LoVo (cell line): ENCODE results near the gene TRIM32.

ENCODE experiments used
- DNase-seq: peaks from one replicate; pipeline ENCODE4 v3.0.0-alpha.2; 2016; ENCODE audit warnings: low spot score

The TRIM32 gene, protein sequence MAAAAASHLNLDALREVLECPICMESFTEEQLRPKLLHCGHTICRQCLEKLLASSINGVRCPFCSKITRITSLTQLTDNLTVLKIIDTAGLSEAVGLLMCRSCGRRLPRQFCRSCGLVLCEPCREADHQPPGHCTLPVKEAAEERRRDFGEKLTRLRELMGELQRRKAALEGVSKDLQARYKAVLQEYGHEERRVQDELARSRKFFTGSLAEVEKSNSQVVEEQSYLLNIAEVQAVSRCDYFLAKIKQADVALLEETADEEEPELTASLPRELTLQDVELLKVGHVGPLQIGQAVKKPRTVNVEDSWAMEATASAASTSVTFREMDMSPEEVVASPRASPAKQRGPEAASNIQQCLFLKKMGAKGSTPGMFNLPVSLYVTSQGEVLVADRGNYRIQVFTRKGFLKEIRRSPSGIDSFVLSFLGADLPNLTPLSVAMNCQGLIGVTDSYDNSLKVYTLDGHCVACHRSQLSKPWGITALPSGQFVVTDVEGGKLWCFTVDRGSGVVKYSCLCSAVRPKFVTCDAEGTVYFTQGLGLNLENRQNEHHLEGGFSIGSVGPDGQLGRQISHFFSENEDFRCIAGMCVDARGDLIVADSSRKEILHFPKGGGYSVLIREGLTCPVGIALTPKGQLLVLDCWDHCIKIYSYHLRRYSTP

GRCh38 chr9:116687074-116687753, at the start of gene TRIM32:
TSS of gene TRIM32 (plus strand) at chr9:116687305. CDS start at chr9:116697743, 10,438 bp downstream.
- peak; percentile 87 for DNase-seq

GRCh38 chr9:116639251-116639741, 47.8 kb upstream of the TRIM32 start:
- DNase-seq: no peak

DNA sequence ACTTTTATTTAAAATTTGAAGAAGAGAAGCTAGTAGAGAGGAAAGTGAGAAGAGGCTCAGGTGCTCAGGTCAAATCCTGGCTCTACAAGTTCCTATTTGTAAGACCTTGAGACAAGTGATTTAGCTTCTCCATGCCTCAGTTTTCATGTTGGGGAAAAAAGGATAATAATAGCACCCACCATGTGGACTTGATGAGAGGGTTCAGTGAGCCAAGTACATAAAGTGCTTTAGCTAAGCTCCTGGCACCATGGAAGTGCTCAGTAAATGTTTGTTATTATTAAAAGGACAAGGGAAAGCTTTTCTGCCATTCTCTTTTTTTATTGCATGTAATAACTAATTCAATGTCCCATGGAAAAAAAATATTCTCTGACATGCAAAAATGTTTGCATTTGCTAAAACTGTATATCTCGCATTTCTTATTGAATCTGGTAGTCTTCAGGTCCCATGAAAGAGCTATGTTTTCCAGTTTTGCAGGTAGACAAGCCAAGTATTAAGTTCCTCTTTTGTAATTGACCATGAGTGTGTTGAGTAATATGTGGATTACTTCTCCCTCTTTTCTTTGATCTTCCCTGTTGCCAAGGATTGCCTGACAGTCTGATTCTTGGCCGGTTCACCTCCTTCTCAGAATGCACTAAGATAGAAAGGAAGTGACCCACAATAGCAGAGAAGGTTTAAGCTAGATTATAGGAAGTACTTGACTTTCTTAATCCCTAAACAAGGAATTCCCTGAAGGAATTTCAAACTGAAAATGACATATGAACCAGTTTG, 45.6 kb upstream of the TRIM32 start:
- DNase-seq: no peak

DNA sequence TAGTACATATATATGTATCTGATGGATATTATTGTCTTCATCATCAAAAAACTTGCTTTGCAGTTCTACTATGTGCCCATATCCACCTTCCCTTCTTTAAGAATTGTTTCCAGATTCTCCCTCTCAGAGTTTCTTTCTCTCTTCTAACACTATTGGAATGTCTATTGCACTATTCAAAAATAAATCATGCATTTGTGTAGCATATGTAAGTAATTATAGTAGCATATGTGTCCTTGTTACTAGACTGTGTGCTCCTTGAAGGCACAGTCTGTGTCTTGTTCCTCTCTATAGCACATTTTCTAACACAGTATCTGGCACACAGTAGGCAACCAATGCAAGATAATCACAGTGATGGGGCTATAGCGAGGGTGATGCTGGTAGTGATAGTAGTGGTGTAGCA, 43.4 kb upstream of the TRIM32 start:
- DNase-seq: no peak

DNA sequence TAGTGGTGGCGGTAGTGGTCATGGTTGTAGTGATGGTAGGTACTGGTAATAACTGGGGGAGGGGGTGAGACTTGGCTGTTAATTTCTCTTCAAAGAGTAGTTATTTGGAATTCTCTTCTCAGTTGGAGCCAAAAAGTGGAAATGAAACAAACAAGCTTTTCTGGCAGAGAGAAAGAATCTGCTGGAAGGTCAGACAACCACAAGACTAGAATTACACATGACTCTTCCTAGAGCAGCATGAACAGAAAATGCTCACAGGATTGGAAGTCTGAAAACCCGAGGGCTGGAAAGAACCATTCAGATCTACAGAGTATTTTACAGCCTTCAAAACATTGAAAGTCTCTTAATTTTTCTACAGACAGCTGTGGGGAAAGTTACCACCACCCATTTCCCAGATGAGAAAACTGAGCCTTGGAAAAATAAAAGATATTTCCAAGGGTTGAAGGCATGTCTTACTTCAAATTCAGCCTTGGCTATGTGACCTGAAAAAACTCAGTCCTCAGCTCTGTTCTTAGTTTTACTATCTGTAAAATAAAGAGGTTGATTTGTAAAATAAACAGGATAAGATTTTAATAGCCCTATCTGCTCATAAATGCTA, 42.9 kb upstream of the TRIM32 start:
- DNase-seq: no peak

GRCh38 chr9:116646661-116647514, 40.2 kb upstream of the TRIM32 start:
- peak; percentile 1 for DNase-seq

DNA sequence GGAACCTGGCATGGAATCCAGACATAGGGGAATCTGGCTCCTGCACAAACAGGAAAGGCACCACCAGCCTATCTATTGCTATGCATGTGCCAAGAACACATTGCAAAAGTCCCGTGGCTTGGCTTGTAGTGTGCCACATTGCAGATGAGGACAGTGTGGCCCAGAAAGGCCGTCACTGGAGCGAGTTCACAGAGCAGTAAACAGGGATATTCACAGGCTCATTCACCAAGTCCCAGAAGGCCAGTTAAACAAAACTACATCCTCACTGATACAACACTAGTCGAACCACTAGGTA, 39.6 kb upstream of the TRIM32 start:
- DNase-seq: no peak

DNA sequence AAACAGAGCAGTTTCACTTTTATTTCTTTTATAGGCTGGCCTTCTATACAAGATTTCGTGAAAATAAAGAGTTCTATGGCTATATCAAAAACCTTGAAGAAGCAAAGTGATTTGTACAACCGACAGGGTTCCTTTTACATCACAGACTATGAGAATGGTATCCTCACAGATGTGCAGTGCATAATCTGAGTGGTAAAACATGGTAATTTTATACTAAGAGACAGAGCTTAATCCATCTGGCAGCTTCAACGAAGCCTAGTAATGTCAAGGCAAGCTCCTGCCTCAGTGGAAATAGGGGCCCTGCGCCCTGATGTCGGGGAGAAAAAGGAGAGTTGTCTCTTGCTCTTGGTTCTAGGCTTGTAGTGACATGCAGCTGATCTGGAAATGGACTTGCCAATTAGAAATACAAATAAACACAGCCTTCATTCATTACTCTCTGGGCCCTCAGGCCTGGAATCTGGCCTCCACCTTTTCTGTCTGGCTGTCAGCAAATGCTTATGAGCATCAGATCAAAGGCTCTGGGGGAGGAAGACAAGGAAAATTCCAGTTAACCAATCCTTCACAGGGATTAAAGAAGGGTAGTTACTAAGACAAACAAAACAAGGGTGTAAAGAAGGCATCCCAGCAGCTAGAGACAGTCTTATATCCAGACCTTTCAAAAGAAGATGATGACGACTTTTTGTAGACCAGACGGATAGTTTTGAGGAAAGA, 33.6 kb upstream of the TRIM32 start:
- DNase-seq: no peak

GRCh38 chr9:116654059-116654355, 33.1 kb upstream of the TRIM32 start:
- DNase-seq: no peak

DNA sequence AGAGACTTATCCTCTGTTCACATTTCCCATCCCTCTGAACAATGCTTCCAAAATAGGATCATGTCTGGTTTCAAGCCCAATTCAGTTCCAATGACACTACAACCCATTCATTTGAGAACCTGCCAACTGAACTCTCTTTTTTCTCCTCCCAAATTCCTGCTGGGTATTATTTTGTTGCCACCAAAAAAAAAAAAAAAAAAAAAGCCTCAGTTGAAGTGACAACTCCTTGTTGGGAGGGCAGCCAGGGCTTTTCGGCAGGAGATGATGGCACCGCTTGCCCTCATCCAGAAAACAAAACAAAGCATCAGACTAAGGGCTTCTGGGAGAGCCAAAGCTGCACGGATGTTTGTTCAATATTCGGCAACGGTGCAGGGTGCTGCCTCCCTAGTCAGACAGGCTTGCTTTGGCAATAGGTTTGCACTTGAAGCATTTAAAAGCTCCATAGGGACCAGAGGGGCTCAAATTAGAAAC, 30.6 kb upstream of the TRIM32 start:
- DNase-seq: no peak

GRCh38 chr9:116656977-116657376, 30.1 kb upstream of the TRIM32 start:
- DNase-seq: no peak

GRCh38 chr9:116658265-116658664, 28.8 kb upstream of the TRIM32 start:
- DNase-seq: no peak

GRCh38 chr9:116661037-116661954, 25.8 kb upstream of the TRIM32 start:
- DNase-seq: peak; percentile 63

DNA sequence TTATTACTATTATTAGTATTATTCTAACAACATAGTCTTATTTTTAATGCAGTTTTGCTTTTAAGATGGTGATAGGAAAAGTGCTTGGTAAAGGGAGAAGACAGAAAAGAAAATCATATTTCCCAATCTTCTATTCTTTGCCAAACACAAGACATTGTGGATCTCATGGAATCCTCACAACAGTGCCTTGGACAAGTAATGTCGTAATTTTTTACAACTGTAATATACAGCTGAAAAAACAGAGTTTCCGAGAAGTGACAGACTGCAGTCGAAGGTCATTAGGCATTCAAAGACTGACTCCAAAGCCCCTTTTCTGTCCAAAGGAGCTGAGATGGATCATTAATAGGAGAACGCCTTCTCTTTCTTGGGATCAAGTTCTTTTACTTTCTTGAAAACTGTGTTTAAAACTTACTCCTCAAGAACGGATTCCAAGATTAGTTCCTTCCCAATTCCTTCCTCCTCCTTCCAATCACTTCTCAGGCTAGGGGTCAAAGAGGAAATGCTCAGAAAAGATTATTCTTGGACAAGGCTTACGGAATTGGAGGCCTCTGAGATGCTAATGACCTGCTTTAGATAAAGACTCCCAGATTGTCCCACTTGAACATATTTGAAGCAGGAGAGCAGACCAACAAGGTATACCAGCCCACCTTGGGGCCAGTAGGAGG, 24.3 kb upstream of the TRIM32 start:
- DNase-seq: no peak

GRCh38 chr9:116663581-116663980, 23.5 kb upstream of the TRIM32 start:
- DNase-seq: no peak

GRCh38 chr9:116668970-116669695, 18.0 kb upstream of the TRIM32 start:
- DNase-seq: no peak

- no peak for DNase-seq
Measured at GRCh38 chr9:116671605-116672004, 15.5 kb upstream of the TRIM32 start.

DNA sequence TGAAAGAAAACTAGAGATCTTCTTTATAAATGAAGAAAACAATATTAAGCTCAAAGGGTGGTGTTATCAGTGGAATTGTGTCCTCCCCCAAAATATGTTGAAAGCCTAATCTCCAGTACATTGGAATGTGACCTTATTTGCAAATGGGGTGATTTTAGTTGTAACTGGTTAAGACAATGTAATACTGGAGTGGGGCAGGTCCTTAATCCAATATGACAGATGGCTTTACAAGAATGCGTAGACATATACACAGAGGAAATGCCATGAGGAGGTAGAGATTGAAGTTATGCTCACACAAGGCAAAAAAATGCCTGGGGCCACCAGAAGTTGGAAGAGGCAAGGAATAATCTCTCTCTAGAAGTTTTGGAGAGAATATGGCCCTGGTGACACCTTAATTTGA, 13.7 kb upstream of the TRIM32 start:
- DNase-seq: no peak
